ENCODE measurements around the gene TSPAN14.
"Not testable (repeated sequence)": the region's sequence is repeated elsewhere in the genome, so short reads cannot be mapped to it uniquely, and the experiment has no call there.

GRCh38 chr10:80534646-80535045 is 80.5 kb downstream of the TSPAN14 start:
- TF ChIP-seq POLR2AphosphoS5 (IDR thresholded peaks at IDR 0.05; ENCODE audit: borderline replicate concordance, low read depth, low read length); EZH2 (IDR thresholded peaks at IDR 0.05); FOXP2 (optimal IDR thresholded peaks at IDR 0.05; ENCODE audit: control extremely low read depth, extremely low read length, insufficient read depth): not testable (repeated sequence)

All from SK-N-MC (cell line).